Measurements from ENCODE around the gene RIMKLB. TPM values are rescaled to one million over a fixed set of nuclear protein-coding genes. Genes with fewer than 3 reads are reported as not detected.

RIMKLB gene
- total RNA-seq, 1 experiment from 2014 or later: 87.7 TPM

- Histone ChIP-seq H2BK20ac (ENCODE audit: low read depth, low read length, poor library complexity, severe bottlenecking) (no peak overlapping the region), H3K9me3 (ENCODE audit: control insufficient read depth, low read depth, low read length) (no peaks in the 10 kb centered on the region), H3K4ac (ENCODE audit: low read depth, low read length) (no peak overlapping the region), H2AFZ (ENCODE audit: low read length) (peak overlapping the region; percentile 89), H2AK5ac (ENCODE audit: insufficient read length, low read length) (no peak overlapping the region), H2BK12ac (ENCODE audit: insufficient read length, low read depth, low read length) (no peak overlapping the region), H3K79me1 (ENCODE audit: insufficient read depth, low read depth, low read length, poor library complexity, severe bottlenecking) (no peaks in the 10 kb centered on the region), H2BK15ac (ENCODE audit: low read depth, low read length) (no peak overlapping the region), H3K23me2 (ENCODE audit: insufficient read length, low read depth, low read length, poor library complexity, severe bottlenecking) (no peaks in the 10 kb centered on the region), H3K14ac (ENCODE audit: insufficient read depth, low read length) (no peak overlapping the region), H2BK120ac (ENCODE audit: low read depth, low read length, poor library complexity, severe bottlenecking) (no peak overlapping the region), H3K4me2 (ENCODE audit: insufficient read depth, insufficient read length, low read length) (no peak overlapping the region), H3K27ac (ENCODE audit: insufficient read length, low read depth, low read length) (no peak overlapping the region), H3K23ac (ENCODE audit: insufficient read length, low read depth, low read length) (no peak overlapping the region), H3K56ac (ENCODE audit: insufficient read length, low read depth, low read length) (no peak overlapping the region), H4K5ac (ENCODE audit: insufficient read length, low read depth, low read length) (no peak overlapping the region), H3K18ac (ENCODE audit: insufficient read length, low read depth, low read length) (no peak overlapping the region), H3K9ac (ENCODE audit: extremely low read depth, insufficient read length, low read length) (no peak overlapping the region), H4K20me1 (ENCODE audit: control insufficient read depth, insufficient read depth, insufficient read length) (no peaks in the 10 kb centered on the region), H3K79me2 (ENCODE audit: insufficient read depth, low read length) (no peaks in the 10 kb centered on the region), H3K4me1 (ENCODE audit: insufficient read depth, low read length) (no peaks in the 10 kb centered on the region; the same call in 1 of the 2 replicates), H3T11ph (ENCODE audit: low read length) (no peak overlapping the region), H3K27me3 (ENCODE audit: insufficient read depth, low read length) (no peaks in the 10 kb centered on the region), H2BK5ac (ENCODE audit: insufficient read length, low read length) (no peak overlapping the region), H4K8ac (replicated peaks; ENCODE audit: insufficient read length, low read depth, low read length) (no peak overlapping the region), H4K91ac (ENCODE audit: insufficient read length, low read depth, low read length) (no peak overlapping the region)
- no peak overlapping the region for H3K4me3 Mint-ChIP-seq
- H3K4me1 Mint-ChIP-seq: peaks cover 3 to 4% of the 10 kb centered on the region in 2 experiments
- DNase-seq: no peak
- WGBS (ENCODE audit: extremely low coverage, insufficient read length, low lambda C conversion rate): no CpG with 5 or more reads among the region's 1 CpG
- H3K9me3 Mint-ChIP-seq: no peaks in the 10 kb centered on the region
- TF ChIP-seq CTCF (conservative IDR thresholded peaks at IDR 0.05): no peak
- peak overlapping the region in 2 of 3 experiments; percentile 27 to 81; a peak in 3 of 7 replicates for H3K27ac Mint-ChIP-seq
- no peaks in the 10 kb centered on the region for H3K27me3 Mint-ChIP-seq (ENCODE audit: low read depth)
- H3K36me3 Mint-ChIP-seq (ENCODE audit: insufficient read depth in 1 of 3, low read depth in 3 of 3): no peaks in the 10 kb centered on the region; a peak in 1 of 7 replicates
These were observed 39.4 kb upstream of the RIMKLB start for GRCh38 chr12:8658346-8658745.

Data from H9 (cell line).